Measurements from ENCODE around the gene SH3RF3. TPM values are rescaled to one million over a fixed set of nuclear protein-coding genes. Genes with fewer than 3 reads are reported as not detected.

The SH3RF3 gene
- total RNA-seq, 3 donors from 2014 or later (not counting 1 experiment from before 2014, with no cell fraction given), result 0.23 to 0.61 (median 0.34) TPM

- Mint-ChIP-seq H3K9me3 (no peaks in the 10 kb centered on the region), H3K36me3 (no peaks in the 10 kb centered on the region), H3K4me3 (no peak overlapping the region), H3K4me1 (no peaks in the 10 kb centered on the region), H3K27ac (no peak overlapping the region), H3K27me3 (ENCODE audit: low read depth in 2 of 2) (peaks cover 10% of the 10 kb centered on the region in 2 donors)
- 87% methylated on average over 8 of the region's 8 CpGs for WGBS (ENCODE audit: insufficient coverage)
- no peaks in the 10 kb centered on the region for H3K27me3 ChIP-seq (ENCODE audit: control insufficient read depth, insufficient read depth, low read length)
- no peak for TF ChIP-seq CTCF (IDR thresholded peaks at IDR 0.05)
- ATAC-seq (no peak), DNase-seq (no peak)
- H3K9me3 ChIP-seq (ENCODE audit: control insufficient read depth, insufficient read depth, low read length), result no peaks in the 10 kb centered on the region
- no peaks in the 10 kb centered on the region for H3K4me1 ChIP-seq (ENCODE audit: control insufficient read depth, insufficient read depth, low read length)
- no peak overlapping the region for H3K27ac ChIP-seq (ENCODE audit: low read length)
- H3K4me3 ChIP-seq (ENCODE audit: low read length), result no peak overlapping the region
- intact Hi-C loops (cut with micrococcal nuclease), result no loop called here
- no peaks in the 10 kb centered on the region for H3K36me3 ChIP-seq (ENCODE audit: control insufficient read depth, insufficient read depth, low read length)
Measured at GRCh38 chr2:109081374-109081773, 47.6 kb upstream of the SH3RF3 start.

- ATAC-seq (no peak), DNase-seq (no peak)
- Histone ChIP-seq H3K27ac (ENCODE audit: low read length) (no peak overlapping the region), H3K27me3 (ENCODE audit: control insufficient read depth, insufficient read depth, low read length) (no peaks in the 10 kb centered on the region), H3K9me3 (ENCODE audit: control insufficient read depth, insufficient read depth, low read length) (no peaks in the 10 kb centered on the region), H3K36me3 (ENCODE audit: control insufficient read depth, insufficient read depth, low read length) (no peaks in the 10 kb centered on the region), H3K4me1 (ENCODE audit: control insufficient read depth, insufficient read depth, low read length) (no peaks in the 10 kb centered on the region), H3K4me3 (ENCODE audit: low read length) (no peak overlapping the region)
- intact Hi-C loops (cut with micrococcal nuclease), result no loop called here
- no peaks in the 10 kb centered on the region for H3K36me3 Mint-ChIP-seq
- H3K27ac Mint-ChIP-seq, result no peak overlapping the region
- peaks cover 3 to 13% of the 10 kb centered on the region in 2 donors for H3K27me3 Mint-ChIP-seq (ENCODE audit: low read depth in 2 of 2)
- TF ChIP-seq CTCF (IDR thresholded peaks at IDR 0.05), result no peak
- H3K9me3 Mint-ChIP-seq, result no peaks in the 10 kb centered on the region
- whole genome bisulfite sequencing (ENCODE audit: insufficient coverage), result 85% methylated on average over 4 of the region's 4 CpGs
- H3K4me1 Mint-ChIP-seq, result no peaks in the 10 kb centered on the region
- H3K4me3 Mint-ChIP-seq, result no peak overlapping the region
Measured at GRCh38 chr2:109083771-109084170, 45.2 kb upstream of the SH3RF3 start.

GRCh38 chr2:109084341-109084740, 44.7 kb upstream of the SH3RF3 start:
- no peaks in the 10 kb centered on the region for H3K36me3 Mint-ChIP-seq
- H3K36me3 ChIP-seq (ENCODE audit: control insufficient read depth, insufficient read depth, low read length), result no peaks in the 10 kb centered on the region
- H3K4me1 Mint-ChIP-seq, result no peaks in the 10 kb centered on the region
- DNase-seq, result no peak
- peaks cover 7 to 13% of the 10 kb centered on the region in 2 donors for H3K27me3 Mint-ChIP-seq (ENCODE audit: low read depth in 2 of 2)
- H3K4me1 ChIP-seq (ENCODE audit: control insufficient read depth, insufficient read depth, low read length), result no peaks in the 10 kb centered on the region
- TF ChIP-seq CTCF (IDR thresholded peaks at IDR 0.05), result no peak
- intact Hi-C loops (cut with micrococcal nuclease), result no loop called here
- no peak overlapping the region for H3K27ac ChIP-seq (ENCODE audit: low read length)
- H3K27me3 ChIP-seq (ENCODE audit: control insufficient read depth, insufficient read depth, low read length), result no peaks in the 10 kb centered on the region
- no peaks in the 10 kb centered on the region for H3K9me3 Mint-ChIP-seq
- no peak overlapping the region for H3K27ac Mint-ChIP-seq
- no peaks in the 10 kb centered on the region for H3K9me3 ChIP-seq (ENCODE audit: control insufficient read depth, insufficient read depth, low read length)
- no peak overlapping the region for H3K4me3 ChIP-seq (ENCODE audit: low read length)
- WGBS (ENCODE audit: insufficient coverage), result 88% methylated on average over 3 of the region's 3 CpGs
- no peak for ATAC-seq
- H3K4me3 Mint-ChIP-seq, result no peak overlapping the region
